ENCODE results near the gene RAB7B.

DNA sequence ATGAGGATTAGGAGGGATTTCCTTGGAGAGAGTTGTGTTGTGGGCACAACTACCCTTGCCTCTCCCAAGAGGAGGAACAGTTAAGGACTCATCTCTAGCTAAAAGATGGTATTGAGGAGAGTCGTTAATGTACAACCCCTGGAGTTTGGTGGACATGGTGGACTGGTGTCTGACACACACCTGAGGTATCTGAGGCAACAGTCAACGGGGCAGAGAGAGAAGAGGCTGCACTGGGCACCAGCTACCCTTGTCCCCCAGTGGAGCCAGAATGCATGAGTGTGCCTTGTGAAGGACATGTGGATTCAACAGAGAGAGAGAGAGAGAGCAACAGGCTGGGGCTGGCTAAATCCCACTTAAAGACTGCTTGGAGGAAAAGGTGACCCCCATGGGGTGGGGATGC lies 13.0 kb downstream of the RAB7B start:
- TF ChIP-seq EP300 (IDR thresholded peaks at IDR 0.05; ENCODE audit: low read depth) = no peak
- TF ChIP-seq, protein P1, sequence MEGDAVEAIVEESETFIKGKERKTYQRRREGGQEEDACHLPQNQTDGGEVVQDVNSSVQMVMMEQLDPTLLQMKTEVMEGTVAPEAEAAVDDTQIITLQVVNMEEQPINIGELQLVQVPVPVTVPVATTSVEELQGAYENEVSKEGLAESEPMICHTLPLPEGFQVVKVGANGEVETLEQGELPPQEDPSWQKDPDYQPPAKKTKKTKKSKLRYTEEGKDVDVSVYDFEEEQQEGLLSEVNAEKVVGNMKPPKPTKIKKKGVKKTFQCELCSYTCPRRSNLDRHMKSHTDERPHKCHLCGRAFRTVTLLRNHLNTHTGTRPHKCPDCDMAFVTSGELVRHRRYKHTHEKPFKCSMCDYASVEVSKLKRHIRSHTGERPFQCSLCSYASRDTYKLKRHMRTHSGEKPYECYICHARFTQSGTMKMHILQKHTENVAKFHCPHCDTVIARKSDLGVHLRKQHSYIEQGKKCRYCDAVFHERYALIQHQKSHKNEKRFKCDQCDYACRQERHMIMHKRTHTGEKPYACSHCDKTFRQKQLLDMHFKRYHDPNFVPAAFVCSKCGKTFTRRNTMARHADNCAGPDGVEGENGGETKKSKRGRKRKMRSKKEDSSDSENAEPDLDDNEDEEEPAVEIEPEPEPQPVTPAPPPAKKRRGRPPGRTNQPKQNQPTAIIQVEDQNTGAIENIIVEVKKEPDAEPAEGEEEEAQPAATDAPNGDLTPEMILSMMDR (IDR thresholded peaks at IDR 0.05) = no peak
- no peak for TF ChIP-seq POLR2A (IDR thresholded peaks at IDR 0.05)
